Choroid plexus epithelial cell (primary cell): ENCODE measurements around the gene CIDEB.

Experiments used
- DNase-seq: peaks from one replicate; pipeline ENCODE4 v3.0.0-alpha.2; 2010; ENCODE audit warnings: low read depth
- H3K4me3 ChIP-seq: 2 replicates; pipeline ENCODE4 v1.5.1; 2011; ENCODE audit warnings: low read depth, mild to moderate bottlenecking, control low read depth, low read length, moderate library complexity
- CTCF ChIP-seq: conservative IDR thresholded peaks from 2 replicates; pipeline ENCODE4 v1.5.1; 2011; ENCODE audit warnings: low read depth, mild to moderate bottlenecking, control low read depth, inconsistent platforms, low read length, moderate library complexity

The CIDEB gene

GRCh38 chr14:24312736-24313507, 5.1 kb upstream of the CIDEB start:
- peak; percentile 53 for DNase-seq
- H3K4me3 ChIP-seq, result no peak overlapping the region
- TF ChIP-seq CTCF, result no peak

DNA sequence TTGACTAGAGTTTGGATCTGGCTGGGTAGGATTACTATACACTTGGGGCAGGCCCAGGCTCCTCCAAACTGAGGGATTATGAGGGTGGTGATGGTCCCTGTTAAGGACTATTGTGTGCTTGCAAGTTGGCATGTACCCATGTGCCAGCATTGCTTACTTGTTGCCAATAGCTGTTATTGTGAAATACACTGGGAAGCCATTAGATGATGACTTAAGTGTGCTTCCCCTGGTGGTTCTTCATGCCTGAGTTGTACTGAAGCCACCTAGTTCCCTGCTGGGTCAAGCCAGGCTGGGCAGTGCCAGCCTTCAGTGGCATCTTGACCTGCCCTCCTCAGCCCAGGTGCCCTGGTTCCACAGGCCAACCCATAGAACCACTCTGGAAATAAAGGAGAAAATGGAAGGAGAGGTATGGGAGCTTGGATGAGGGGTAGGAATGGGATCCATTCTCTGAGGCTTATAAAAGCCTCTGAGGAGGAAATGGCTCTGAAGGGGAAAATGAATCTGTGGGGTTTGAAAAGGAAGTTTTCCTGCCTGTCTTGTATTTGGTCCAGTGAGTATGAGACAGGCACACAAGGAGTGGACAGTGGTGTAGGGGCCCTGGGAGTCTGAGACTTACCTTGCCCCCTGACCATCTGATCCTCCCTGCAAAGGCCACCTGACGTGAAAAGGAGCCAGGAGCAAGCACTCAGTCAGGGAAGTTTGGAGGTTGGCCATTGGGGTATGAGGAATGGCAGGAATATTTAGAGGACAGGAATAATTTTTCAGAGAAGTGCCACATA, 4.2 kb upstream of the CIDEB start:
- no peak overlapping the region for H3K4me3 ChIP-seq
- TF ChIP-seq CTCF, result no peak
- DNase-seq, result no peak

DNA sequence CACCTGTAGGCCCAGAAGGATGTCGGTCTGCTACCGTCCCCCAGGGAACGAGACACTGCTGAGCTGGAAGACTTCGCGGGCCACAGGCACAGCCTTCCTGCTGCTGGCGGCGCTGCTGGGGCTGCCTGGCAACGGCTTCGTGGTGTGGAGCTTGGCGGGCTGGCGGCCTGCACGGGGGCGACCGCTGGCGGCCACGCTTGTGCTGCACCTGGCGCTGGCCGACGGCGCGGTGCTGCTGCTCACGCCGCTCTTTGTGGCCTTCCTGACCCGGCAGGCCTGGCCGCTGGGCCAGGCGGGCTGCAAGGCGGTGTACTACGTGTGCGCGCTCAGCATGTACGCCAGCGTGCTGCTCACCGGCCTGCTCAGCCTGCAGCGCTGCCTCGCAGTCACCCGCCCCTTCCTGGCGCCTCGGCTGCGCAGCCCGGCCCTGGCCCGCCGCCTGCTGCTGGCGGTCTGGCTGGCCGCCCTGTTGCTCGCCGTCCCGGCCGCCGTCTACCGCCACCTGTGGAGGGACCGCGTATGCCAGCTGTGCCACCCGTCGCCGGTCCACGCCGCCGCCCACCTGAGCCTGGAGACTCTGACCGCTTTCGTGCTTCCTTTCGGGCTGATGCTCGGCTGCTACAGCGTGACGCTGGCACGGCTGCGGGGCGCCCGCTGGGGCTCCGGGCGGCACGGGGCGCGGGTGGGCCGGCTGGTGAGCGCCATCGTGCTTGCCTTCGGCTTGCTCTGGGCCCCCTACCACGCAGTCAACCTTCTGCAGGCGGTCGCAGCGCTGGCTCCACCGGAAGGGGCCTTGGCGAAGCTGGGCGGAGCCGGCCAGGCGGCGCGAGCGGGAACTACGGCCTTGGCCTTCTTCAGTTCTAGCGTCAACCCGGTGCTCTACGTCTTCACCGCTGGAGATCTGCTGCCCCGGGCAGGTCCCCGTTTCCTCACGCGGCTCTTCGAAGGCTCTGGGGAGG, 3.1 kb upstream of the CIDEB start, which contains the start of gene LTB4R:
Gene LTB4R (plus strand): TSS at position 857 of the 959 bp plus-strand sequence. CDS start 4,150 bp downstream, outside the sequence.
- TF ChIP-seq CTCF, result peak; percentile 9
- peak; percentile 86 for DNase-seq
- peak within 1 kb of the TSS; percentile 49 for H3K4me3 ChIP-seq

DNA sequence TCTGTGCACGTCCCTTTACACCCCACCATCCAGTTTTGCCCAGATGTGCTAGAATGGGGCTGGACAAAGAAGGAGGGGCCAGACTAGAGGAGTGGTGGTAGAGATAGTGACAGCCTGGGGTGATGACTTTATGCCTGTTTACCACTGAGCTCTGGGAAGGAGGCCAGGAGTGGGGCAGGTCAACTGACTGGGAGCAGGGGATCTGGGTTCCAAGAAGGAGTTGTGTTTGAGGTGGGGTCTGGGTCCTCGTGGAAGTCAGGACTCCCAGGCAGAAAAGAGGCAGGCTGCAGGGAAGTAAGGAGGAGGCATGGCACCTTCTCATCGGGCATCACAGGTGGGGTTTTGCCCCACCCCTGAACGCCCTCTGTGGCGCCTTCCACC, 2.5 kb upstream of the CIDEB start:
- H3K4me3 ChIP-seq, result peak overlapping the region; percentile 49
- DNase-seq, result no peak
- no peak for TF ChIP-seq CTCF

- no peak for DNase-seq
- peak within 1 kb of the TSS; percentile 49 for H3K4me3 ChIP-seq
These were observed 1.9 kb upstream of the CIDEB start, which contains the start of gene LTB4R2 for GRCh38 chr14:24309538-24310264. Gene LTB4R2 (plus strand): TSS chr14:24310140. CDS start chr14:24310665, 525 bp downstream.

More at GRCh38 chr14:24309538-24310264, 1.9 kb upstream of the CIDEB start, which contains the start of gene LTB4R2:
- no peak for TF ChIP-seq CTCF
